Trophoblast cell (in vitro differentiated cells and primary cell): ENCODE data around the gene SLC2A8.
A peak's percentile ranks its signal among the peaks of the same experiment; 100 is the strongest.

Experiments
- DNase-seq, 2 donors: peaks; one replicate each; pipeline ENCODE4 v3.0.0-alpha.2; 2016
- H2AFZ ChIP-seq: 2 replicates; pipeline ENCODE4 v1.6.1; 2013; ENCODE audit warnings: low read length, moderate library complexity, mild to moderate bottlenecking; ENCODE audit not compliant: insufficient read depth, poor library complexity
- H2AK5ac ChIP-seq: 2 replicates; pipeline ENCODE4 v1.6.1; 2013; ENCODE audit warnings: mild to moderate bottlenecking, low read length
- H2BK120ac ChIP-seq: 2 replicates; pipeline ENCODE4 v1.6.1; 2013; ENCODE audit warnings: low read length, mild to moderate bottlenecking, moderate library complexity; ENCODE audit not compliant: insufficient read depth, poor library complexity
- H2BK12ac ChIP-seq: 2 replicates; pipeline ENCODE4 v1.6.1; 2013; ENCODE audit warnings: mild to moderate bottlenecking, low read length, moderate library complexity
- H2BK5ac ChIP-seq: 2 replicates; pipeline ENCODE4 v1.6.1; 2013; ENCODE audit warnings: low read length, low read depth, moderate library complexity, mild to moderate bottlenecking; ENCODE audit not compliant: poor library complexity
- H3K14ac ChIP-seq: 2 replicates; pipeline ENCODE4 v1.6.1; 2013; ENCODE audit warnings: mild to moderate bottlenecking, low read length
- H3K18ac ChIP-seq: 2 replicates; pipeline ENCODE4 v1.6.1; 2013; ENCODE audit warnings: mild to moderate bottlenecking, low read length
- H3K23ac ChIP-seq: 2 replicates; pipeline ENCODE4 v1.6.1; 2013; ENCODE audit warnings: low read length
- H3K27ac ChIP-seq: 2 replicates; pipeline ENCODE4 v1.5.1; 2013; ENCODE audit warnings: low read depth, mild to moderate bottlenecking, inconsistent platforms, low read length, moderate library complexity
- H3K27me3 ChIP-seq: 2 replicates; pipeline ENCODE4 v1.6.1; 2013; ENCODE audit warnings: inconsistent platforms, mild to moderate bottlenecking, low read length, moderate library complexity; ENCODE audit not compliant: insufficient read depth
- H3K36me3 ChIP-seq, 2 experiments: 1 replicate in 1 of 2; 2 replicates in 1 of 2; pipeline ENCODE4 v1.6.1; 2013; ENCODE audit warnings: low read length in 2 of 2, mild to moderate bottlenecking in 2 of 2, moderate library complexity in 1 of 2; ENCODE audit not compliant: insufficient read depth in 2 of 2, control insufficient read depth in 1 of 2
- H3K4ac ChIP-seq: 2 replicates; pipeline ENCODE4 v1.6.1; 2013; ENCODE audit warnings: low read depth, mild to moderate bottlenecking, low read length, moderate library complexity
- H3K4me1 ChIP-seq, 2 experiments: 1 replicate in 1 of 2; 2 replicates in 1 of 2; pipeline ENCODE4 v1.6.1; 2013; ENCODE audit warnings: low read length in 2 of 2, mild to moderate bottlenecking in 2 of 2, moderate library complexity in 1 of 2; ENCODE audit not compliant: insufficient read depth in 2 of 2, control insufficient read depth in 1 of 2
- H3K4me2 ChIP-seq: 2 replicates; pipeline ENCODE4 v1.6.1; 2013; ENCODE audit warnings: inconsistent platforms, mild to moderate bottlenecking, low read length, moderate library complexity
- H3K4me3 ChIP-seq: 2 replicates; pipeline ENCODE4 v1.5.1; 2013; ENCODE audit warnings: mild to moderate bottlenecking, low read depth, low read length, inconsistent platforms
- H3K79me1 ChIP-seq: one replicate; pipeline ENCODE4 v1.6.1; 2013; ENCODE audit warnings: low read length
- H3K79me2 ChIP-seq: 2 replicates; pipeline ENCODE4 v1.6.1; 2013; ENCODE audit warnings: low read length, mild to moderate bottlenecking; ENCODE audit not compliant: control insufficient read depth, insufficient read depth, poor library complexity
- H3K9ac ChIP-seq: 2 replicates; pipeline ENCODE4 v1.6.1; 2013; ENCODE audit warnings: mild to moderate bottlenecking, low read length
- H3K9me3 ChIP-seq: 2 replicates; pipeline ENCODE4 v1.6.1; 2013; ENCODE audit warnings: low read depth, mild to moderate bottlenecking, control low read depth, inconsistent platforms, low read length; ENCODE audit not compliant: insufficient read depth
- H4K12ac ChIP-seq: 2 replicates; pipeline ENCODE4 v1.6.1; 2013; ENCODE audit warnings: low read depth, mild to moderate bottlenecking, low read length, moderate library complexity
- H4K8ac ChIP-seq: 2 replicates; pipeline ENCODE4 v1.6.1; 2013; ENCODE audit warnings: low read depth, mild to moderate bottlenecking, low read length, moderate library complexity
- H4K91ac ChIP-seq: one replicate; pipeline ENCODE4 v1.6.1; 2013; ENCODE audit warnings: low read depth, mild to moderate bottlenecking, low read length, moderate library complexity
- WGBS: extraction: QIAGEN DNeasy Blood & Tissue Kit; methylation state at CpG from one replicate; pipeline ENCODE4 v1.1.7; 2013; ENCODE audit warnings: missing lambda C conversion rate; ENCODE audit not compliant: insufficient read length, insufficient coverage; ENCODE audit errors: extremely low coverage; 5-methylcytosine and 5-hydroxymethylcytosine counted together

The SLC2A8 gene

GRCh38 chr9:127386981-127387380 lies 10.0 kb upstream of the SLC2A8 start:
- no peak overlapping the region for H3K23ac ChIP-seq
- H3K27ac ChIP-seq = no peak overlapping the region
- H2BK120ac ChIP-seq = no peak overlapping the region
- no peak for DNase-seq
- H2AFZ ChIP-seq = no peak overlapping the region
- H3K9ac ChIP-seq = no peak overlapping the region
- WGBS = no CpG with 5 or more reads among the region's 10 CpGs
- H3K4me3 ChIP-seq = no peak overlapping the region
- peaks cover 26% of the 10 kb centered on the region for H3K79me1 ChIP-seq
- no peak overlapping the region for H2AK5ac ChIP-seq
- H3K9me3 ChIP-seq = no peaks in the 10 kb centered on the region
- no peak overlapping the region for H4K91ac ChIP-seq
- H3K18ac ChIP-seq = no peak overlapping the region
- no peak overlapping the region for H4K12ac ChIP-seq
- no peaks in the 10 kb centered on the region for H3K27me3 ChIP-seq
- H3K79me2 ChIP-seq = no peaks in the 10 kb centered on the region
- no peak overlapping the region for H2BK5ac ChIP-seq
- H2BK12ac ChIP-seq = peak overlapping the region; percentile 96
- no peak overlapping the region for H3K4me2 ChIP-seq
- no peak overlapping the region for H4K8ac ChIP-seq
- no peak overlapping the region for H3K14ac ChIP-seq
- peaks cover 28 to 34% of the 10 kb centered on the region in 2 experiments for H3K4me1 ChIP-seq
- no peak overlapping the region for H3K4ac ChIP-seq
- H3K36me3 ChIP-seq = no peaks in the 10 kb centered on the region

GRCh38 chr9:127388037-127388855 lies 8.7 kb upstream of the SLC2A8 start:
- no CpG with 5 or more reads among the region's 10 CpGs for WGBS
- H3K4ac ChIP-seq = no peak overlapping the region

GRCh38 chr9:127388856-127389238 lies 8.1 kb upstream of the SLC2A8 start:
- H2BK120ac ChIP-seq = peak overlapping the region; percentile 82
- no CpG with 5 or more reads among the region's 6 CpGs for WGBS
- DNase-seq = peak in 1 of 2 donors; percentile 19

More at GRCh38 chr9:127388037-127388855, 8.7 kb upstream of the SLC2A8 start:
- no peak overlapping the region for H3K18ac ChIP-seq
- no peak overlapping the region for H3K23ac ChIP-seq
- H3K4me2 ChIP-seq = peak overlapping the region; percentile 40
- no peak overlapping the region for H3K14ac ChIP-seq
- H4K8ac ChIP-seq = no peak overlapping the region
- no peaks in the 10 kb centered on the region for H3K27me3 ChIP-seq
- no peak overlapping the region for H2AFZ ChIP-seq
- H4K91ac ChIP-seq = peak overlapping the region; percentile 95
- peaks cover 36 to 41% of the 10 kb centered on the region in 2 experiments for H3K4me1 ChIP-seq
- no peaks in the 10 kb centered on the region for H3K9me3 ChIP-seq
- peak overlapping the region; percentile 90 for H3K27ac ChIP-seq
- H3K9ac ChIP-seq = no peak overlapping the region
- no peaks in the 10 kb centered on the region for H3K36me3 ChIP-seq
- H2BK12ac ChIP-seq = no peak overlapping the region
- H2BK5ac ChIP-seq = peak overlapping the region; percentile 42
- peak; percentile 95 to 99 for DNase-seq
- H3K79me2 ChIP-seq = peaks cover 2% of the 10 kb centered on the region
- no peak overlapping the region for H4K12ac ChIP-seq
- no peak overlapping the region for H3K4me3 ChIP-seq
- H2BK120ac ChIP-seq = no peak overlapping the region
- peaks cover 29% of the 10 kb centered on the region for H3K79me1 ChIP-seq
- no peak overlapping the region for H2AK5ac ChIP-seq

GRCh38 chr9:127389381-127390247 lies 7.4 kb upstream of the SLC2A8 start:
- Histone ChIP-seq H2BK120ac (peak overlapping the region; percentile 76), H3K18ac (peak overlapping the region; percentile 58), H3K4me3 (no peak overlapping the region), H3K23ac (no peak overlapping the region), H2AK5ac (peak overlapping the region; percentile 75), H2BK12ac (peak overlapping the region; percentile 93), H3K4ac (peak overlapping the region; percentile 19), H3K79me2 (peaks cover 2% of the 10 kb centered on the region), H3K27me3 (no peaks in the 10 kb centered on the region), H3K36me3 (no peaks in the 10 kb centered on the region), H3K9me3 (no peaks in the 10 kb centered on the region), H3K27ac (peak overlapping the region; percentile 90), H3K4me1 (peaks cover 31 to 35% of the 10 kb centered on the region in 2 experiments), H4K8ac (peak overlapping the region; percentile 17), H3K4me2 (no peak overlapping the region), H3K79me1 (peaks cover 25% of the 10 kb centered on the region), H2BK5ac (peak overlapping the region; percentile 89), H4K12ac (no peak overlapping the region), H3K14ac (peak overlapping the region; percentile 28), H4K91ac (peak overlapping the region; percentile 88), H2AFZ (no peak overlapping the region), H3K9ac (no peak overlapping the region)
- no CpG with 5 or more reads among the region's 4 CpGs for WGBS
- no peak for DNase-seq

More at GRCh38 chr9:127388856-127389238, 8.1 kb upstream of the SLC2A8 start:
- Histone ChIP-seq H3K18ac (peak overlapping the region; percentile 68), H3K79me2 (peaks cover 2% of the 10 kb centered on the region), H2BK5ac (peak overlapping the region; percentile 84), H2BK12ac (peak overlapping the region; percentile 89), H2AK5ac (peak overlapping the region; percentile 66), H4K12ac (no peak overlapping the region), H4K8ac (peak overlapping the region; percentile 52), H3K4me3 (no peak overlapping the region), H2AFZ (no peak overlapping the region), H4K91ac (peak overlapping the region; percentile 95), H3K79me1 (peaks cover 27% of the 10 kb centered on the region), H3K14ac (peak overlapping the region; percentile 71), H3K9me3 (no peaks in the 10 kb centered on the region), H3K36me3 (no peaks in the 10 kb centered on the region), H3K4me1 (peaks cover 36 to 41% of the 10 kb centered on the region in 2 experiments), H3K9ac (no peak overlapping the region), H3K27me3 (no peaks in the 10 kb centered on the region), H3K4ac (peak overlapping the region; percentile 66), H3K23ac (no peak overlapping the region), H3K27ac (peak overlapping the region; percentile 90), H3K4me2 (peak overlapping the region; percentile 40)
